OCI-LY3 (cell line): ENCODE data around the gene ACE.

Experiments
- EZH2phosphoT487 ChIP-seq: fragments of 200-600 bp; shearing (Covaris generic); IDR thresholded peaks from 2 replicates; pipeline ENCODE4 v1.6.1; 2018; ENCODE audit warnings: antibody characterized with exemption, mixed run types, low read depth
- TF ChIP-seq, protein P1 (sequence below): fragments of 200-600, 300-600 bp; sonication (generic); IDR thresholded peaks from 2 replicates; pipeline ENCODE4 v1.5.1; 2014; ENCODE audit warnings: antibody characterized with exemption, low read length, low read depth

DNA sequence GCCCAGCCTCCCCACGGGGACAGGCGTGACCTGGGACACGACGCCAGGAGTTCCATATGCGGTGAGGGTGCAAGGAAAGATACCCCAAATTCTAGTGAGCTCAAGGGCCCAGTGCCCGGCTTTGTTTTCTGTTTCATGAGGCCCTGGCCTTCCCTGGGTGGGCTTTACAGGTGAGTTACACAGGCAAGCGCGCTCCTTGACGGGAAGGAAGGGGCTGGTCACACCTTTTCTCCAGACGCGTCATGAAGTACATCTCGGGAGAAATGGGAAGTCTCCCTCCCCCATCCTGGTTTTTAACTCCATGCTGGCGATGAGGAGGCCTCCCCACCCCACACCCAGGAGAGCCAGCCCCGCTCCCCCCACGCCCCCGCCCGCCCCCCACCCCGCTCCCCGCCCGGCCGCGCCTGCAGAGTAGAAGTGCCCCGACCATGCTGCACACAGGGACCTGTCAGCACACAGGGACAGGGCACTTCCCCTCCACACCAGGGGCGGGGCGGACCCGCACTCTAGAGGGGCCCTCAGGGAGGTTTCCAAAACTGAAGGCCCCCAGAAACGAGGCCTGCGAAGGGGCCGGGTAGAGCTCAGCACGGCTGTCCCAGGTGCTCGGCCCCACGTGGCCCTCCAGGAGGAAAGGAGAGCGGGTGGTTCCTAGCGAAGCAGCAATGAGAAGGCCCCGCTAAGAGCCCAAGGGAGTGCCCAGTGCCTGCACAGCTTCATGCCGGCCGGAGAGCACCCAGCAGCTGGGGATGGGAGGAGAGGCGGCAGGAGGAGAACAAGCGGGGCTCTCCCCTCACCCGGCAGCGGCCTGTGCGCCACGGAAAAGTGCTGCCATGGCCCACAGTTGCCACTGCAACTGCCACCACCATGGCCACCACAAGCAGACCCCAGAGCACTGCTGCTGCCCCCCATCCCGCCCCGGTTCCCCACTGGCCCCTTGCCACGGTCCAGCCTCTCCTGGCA, 38.5 kb upstream of the ACE start:
- TF ChIP-seq, protein P1, sequence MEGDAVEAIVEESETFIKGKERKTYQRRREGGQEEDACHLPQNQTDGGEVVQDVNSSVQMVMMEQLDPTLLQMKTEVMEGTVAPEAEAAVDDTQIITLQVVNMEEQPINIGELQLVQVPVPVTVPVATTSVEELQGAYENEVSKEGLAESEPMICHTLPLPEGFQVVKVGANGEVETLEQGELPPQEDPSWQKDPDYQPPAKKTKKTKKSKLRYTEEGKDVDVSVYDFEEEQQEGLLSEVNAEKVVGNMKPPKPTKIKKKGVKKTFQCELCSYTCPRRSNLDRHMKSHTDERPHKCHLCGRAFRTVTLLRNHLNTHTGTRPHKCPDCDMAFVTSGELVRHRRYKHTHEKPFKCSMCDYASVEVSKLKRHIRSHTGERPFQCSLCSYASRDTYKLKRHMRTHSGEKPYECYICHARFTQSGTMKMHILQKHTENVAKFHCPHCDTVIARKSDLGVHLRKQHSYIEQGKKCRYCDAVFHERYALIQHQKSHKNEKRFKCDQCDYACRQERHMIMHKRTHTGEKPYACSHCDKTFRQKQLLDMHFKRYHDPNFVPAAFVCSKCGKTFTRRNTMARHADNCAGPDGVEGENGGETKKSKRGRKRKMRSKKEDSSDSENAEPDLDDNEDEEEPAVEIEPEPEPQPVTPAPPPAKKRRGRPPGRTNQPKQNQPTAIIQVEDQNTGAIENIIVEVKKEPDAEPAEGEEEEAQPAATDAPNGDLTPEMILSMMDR = no peak
- no peak for TF ChIP-seq EZH2phosphoT487
